Nucleus accumbens (tissue), 56 donors: ENCODE measurements around the gene NACA2.
"Not testable (repeated sequence)": the region's sequence is repeated elsewhere in the genome, so short reads cannot be mapped to it uniquely, and the experiment has no call there.

Experiments
- DNase-seq, 56 donors: peaks; one replicate each; lab custom pipeline; 2025; lab: John Stamatoyannopoulos, UW

NACA2 gene

DNA sequence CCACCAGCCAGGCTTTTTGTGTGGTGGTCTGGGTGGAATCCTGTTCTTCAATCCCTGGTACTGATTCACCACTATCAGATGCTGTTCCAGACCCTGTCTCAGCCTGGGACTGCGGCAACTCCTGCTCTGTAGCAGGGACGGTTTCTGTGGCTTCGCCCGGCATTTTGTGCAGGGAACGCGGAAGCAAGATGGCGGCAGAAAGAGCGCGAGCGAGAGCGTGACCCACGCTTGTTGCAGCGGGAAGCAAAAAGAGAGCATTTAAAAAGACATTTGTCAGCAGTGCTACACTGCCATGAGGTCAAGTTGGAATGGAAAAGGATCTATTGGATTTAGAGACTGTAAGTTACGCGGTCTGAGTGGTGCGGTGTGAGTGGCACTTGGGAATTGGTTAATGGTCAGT lies at the start of gene NACA2:
NACA2 (minus strand) TSS at position 202 of the 400 bp plus-strand sequence; CDS start at position 163, 39 bp downstream.
- no peak for DNase-seq

DNA sequence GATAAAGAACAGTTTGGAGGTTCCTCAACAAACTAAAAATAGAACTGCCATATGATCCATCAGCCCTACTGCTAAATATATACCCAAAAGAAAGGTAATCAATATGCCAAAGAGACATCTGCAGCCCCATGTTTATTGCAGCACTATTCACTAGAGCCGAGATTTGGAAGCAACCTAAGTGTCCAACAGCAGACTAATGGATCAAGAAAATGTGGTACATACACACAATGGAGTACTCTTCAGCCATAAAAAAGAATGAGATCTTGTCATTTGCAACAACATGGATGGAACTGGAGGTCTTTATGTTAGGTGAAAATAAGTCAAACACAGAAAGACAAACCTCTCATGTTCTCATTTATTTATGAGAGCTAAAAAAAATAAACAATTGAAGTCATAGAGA lies 48.8 kb upstream of the NACA2 start:
- DNase-seq, result no peak

- no peak for DNase-seq
These were observed 47.1 kb upstream of the NACA2 start for GRCh38 chr17:61638087-61638486.

DNA sequence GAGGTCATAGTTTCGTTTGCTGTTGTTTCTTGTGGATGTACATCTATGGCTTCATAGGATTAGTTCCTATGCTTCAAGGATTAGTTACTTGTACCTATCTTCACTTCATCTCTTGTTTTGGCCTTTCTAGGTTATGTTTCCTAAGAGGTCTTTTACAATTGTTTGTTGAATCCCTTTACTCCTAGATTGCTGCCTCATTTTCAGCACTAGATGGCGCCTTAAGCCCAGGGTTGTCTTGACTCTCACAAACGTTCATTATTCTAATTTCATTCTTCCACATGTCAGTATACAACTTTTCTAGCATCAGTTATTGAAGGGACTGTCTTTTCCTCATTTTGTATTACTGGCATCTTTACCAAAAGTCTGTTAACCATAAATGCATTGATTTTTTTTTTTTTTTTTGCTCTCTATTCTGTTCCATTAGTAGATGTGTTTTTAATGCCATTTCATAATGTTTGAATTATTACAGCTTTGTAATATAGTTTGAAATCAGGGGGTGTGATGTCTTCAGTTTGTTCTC lies 45.0 kb upstream of the NACA2 start:
- DNase-seq, result peak in 4 of 56 donors; percentile 1 to 11 (median 2)

GRCh38 chr17:61634942-61635538 lies 44.0 kb upstream of the NACA2 start:
- no peak for DNase-seq

GRCh38 chr17:61634011-61634539 lies 43.1 kb upstream of the NACA2 start:
- DNase-seq, result no peak

- DNase-seq, result no peak
These were observed 41.8 kb upstream of the NACA2 start for GRCh38 chr17:61632826-61633225.

GRCh38 chr17:61631800-61632199 lies 40.8 kb upstream of the NACA2 start:
- DNase-seq, result no peak

- DNase-seq, result not testable (repeated sequence)
These were observed 37.1 kb upstream of the NACA2 start for GRCh38 chr17:61628158-61628557.

- no peak for DNase-seq
These were observed 36.6 kb upstream of the NACA2 start for GRCh38 chr17:61627658-61628057.

- DNase-seq, result no peak
These were observed 36.1 kb upstream of the NACA2 start for GRCh38 chr17:61627125-61627524.

- DNase-seq, result no peak
These were observed 34.5 kb upstream of the NACA2 start for GRCh38 chr17:61625564-61625963.

- DNase-seq, result no peak
These were observed 33.9 kb upstream of the NACA2 start for GRCh38 chr17:61624951-61625350.

DNA sequence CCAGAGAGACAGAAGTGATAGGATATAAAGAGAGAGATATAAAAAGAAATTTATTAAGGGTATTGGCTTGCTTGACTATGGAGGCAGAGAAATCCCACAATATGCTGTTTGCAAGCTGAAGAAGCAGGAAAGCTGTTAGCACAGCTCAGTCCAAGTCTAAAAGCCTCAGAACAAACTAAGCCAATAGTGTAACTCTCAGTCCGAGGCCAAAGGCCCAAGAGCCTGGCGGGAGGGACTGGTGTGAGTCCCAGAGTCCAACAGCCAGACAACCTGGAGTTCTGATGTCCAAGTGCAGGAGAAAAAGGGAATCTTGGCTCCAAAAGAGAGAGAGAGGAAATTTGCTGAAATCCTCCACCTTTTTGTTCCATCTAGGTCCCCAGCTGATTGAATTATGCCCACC lies 30.3 kb upstream of the NACA2 start:
- DNase-seq, result no peak

- no peak for DNase-seq
These were observed 28.9 kb upstream of the NACA2 start for GRCh38 chr17:61619953-61620352.

DNA sequence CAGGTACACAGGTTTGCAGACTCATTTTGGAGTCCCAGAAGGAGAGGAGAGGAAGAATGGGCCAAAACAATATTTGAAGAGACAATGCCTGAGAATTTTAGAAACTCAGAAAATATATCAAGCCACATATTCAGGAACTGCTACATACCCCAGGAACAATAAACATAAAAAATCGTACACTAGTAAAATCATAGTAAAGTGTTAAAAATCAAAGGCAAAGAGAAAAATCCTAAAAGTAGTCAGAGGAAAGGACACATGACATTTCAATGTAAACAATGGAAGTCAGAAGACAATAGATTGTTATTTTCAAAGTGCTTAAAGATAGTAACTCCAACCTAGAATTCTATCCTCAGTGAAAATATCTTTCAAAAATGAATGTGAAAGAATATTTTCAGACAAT lies 28.5 kb upstream of the NACA2 start:
- DNase-seq, result no peak

DNA sequence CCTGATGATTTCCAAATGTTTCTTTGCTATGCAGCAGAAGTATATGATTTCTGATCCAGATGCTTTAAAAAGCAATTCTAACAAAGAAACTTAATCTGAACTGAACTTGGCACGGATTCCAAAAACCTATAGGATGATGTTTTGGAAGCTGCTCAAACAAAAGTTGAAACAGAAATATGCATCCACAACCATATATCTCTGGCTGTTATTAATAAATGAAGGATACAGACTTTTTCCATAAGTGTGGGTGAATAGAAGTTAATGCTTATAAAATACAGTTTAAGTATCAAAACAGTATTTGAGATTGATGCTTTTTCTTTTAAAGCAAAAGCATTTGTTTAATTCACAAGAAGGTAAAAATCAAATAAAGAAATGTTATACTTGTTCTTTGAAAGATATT lies 27.9 kb upstream of the NACA2 start:
- DNase-seq, result no peak

GRCh38 chr17:61617330-61617729 lies 26.3 kb upstream of the NACA2 start:
- no peak for DNase-seq

DNA sequence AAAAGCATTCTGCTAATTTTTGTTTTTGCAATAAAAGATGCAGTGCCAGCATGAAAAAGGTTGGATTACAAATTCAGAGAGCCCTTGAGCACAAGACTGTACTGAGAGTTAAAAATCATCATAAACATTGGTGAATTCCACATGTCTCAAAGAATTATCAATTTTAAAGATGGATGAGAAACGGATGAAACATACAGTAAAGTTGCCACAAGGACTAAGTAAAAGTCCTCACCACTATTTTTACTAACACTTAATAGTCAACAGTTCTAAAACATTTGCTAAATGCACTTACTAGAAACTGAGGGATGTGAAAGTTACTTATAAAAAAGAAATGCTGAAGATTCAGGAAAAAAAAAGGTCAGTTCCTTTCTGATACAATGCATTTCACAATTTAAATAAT lies 25.8 kb upstream of the NACA2 start:
- no peak for DNase-seq

- DNase-seq, result no peak
These were observed 23.2 kb upstream of the NACA2 start for GRCh38 chr17:61614219-61614618.

GRCh38 chr17:61611323-61611722 lies 20.3 kb upstream of the NACA2 start:
- DNase-seq, result no peak

GRCh38 chr17:61605692-61606091 lies 14.7 kb upstream of the NACA2 start:
- no peak for DNase-seq

DNA sequence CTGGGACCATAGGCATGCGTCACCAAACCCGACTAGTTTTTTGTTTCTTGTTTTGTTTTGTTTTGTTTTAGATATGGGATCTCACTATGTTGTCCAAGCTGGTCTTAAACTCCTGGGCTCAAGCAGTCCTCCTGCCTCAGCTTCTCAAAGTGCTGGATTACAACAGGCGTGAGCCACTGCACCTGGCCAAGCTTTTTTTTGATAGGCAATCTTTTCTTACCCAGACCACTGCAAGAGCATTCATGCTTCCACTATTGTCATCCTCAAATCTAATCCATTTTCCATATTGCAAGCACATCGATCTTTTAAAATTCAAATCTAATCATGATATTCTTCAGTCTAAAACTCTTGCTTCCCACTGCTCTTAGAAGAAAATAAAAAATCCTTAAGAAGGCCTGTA lies 10.3 kb upstream of the NACA2 start:
- no peak for DNase-seq
